Fibroblast of the aortic adventitia (primary cell): ENCODE measurements around the gene ZNF692. TPM values are rescaled to one million over a fixed set of nuclear protein-coding genes. Genes with fewer than 3 reads are reported as not detected.
A peak's percentile ranks its signal among the peaks of the same experiment; 100 is the strongest.

Source experiments
- DNase-seq: peaks from one replicate; pipeline ENCODE4 v3.0.0-alpha.2; 2010; ENCODE audit warnings: low read depth
- H3K4me3 ChIP-seq: 2 replicates; pipeline ENCODE4 v1.5.1; 2011; ENCODE audit warnings: low read depth, mild to moderate bottlenecking, control low read depth, low read length, moderate library complexity
- total RNA-seq: library from RNA; depleted of rRNA; stranded (reverse); fragments of >200 nt; gene quantifications from 2 replicates; pipeline ENCODE4 v1.2.3, GENCODE V29; 2012; ENCODE audit warnings: low replicate concordance
- TF ChIP-seq, protein P1 (sequence below): IDR thresholded peaks from 2 replicates; pipeline ENCODE4 v1.5.1; 2011; ENCODE audit warnings: mild to moderate bottlenecking, low read length, control low read depth, inconsistent platforms; ENCODE audit not compliant: insufficient read depth

The ZNF692 gene
- total RNA-seq, 1 donor: 8.9 TPM

DNA sequence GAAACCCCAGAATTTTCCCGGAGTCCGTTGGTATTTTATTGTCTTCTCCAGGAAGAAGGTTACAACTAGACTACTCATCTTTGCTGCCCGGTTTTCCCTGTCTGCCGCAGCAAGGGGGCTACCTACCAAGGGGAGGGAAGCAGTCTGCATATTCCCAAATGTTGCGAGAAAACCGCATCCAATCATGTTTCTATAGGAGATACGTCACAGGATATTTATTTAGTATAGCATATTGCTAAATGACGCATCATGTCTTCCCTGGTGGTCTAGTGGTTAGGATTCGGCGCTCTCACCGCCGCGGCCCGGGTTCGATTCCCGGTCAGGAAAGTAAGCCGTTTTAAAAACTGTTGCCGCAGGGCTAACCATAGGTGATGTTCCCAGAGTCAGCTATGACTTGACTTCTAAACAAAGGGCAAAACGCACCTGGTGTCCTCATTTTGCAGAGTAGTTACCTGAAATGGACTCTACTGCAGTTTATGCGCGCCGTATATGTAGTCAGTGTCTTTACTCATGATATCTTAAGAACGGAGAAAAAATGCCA, 15.2 kb upstream of the ZNF692 start:
- peak overlapping the region; percentile 86 for H3K4me3 ChIP-seq
- DNase-seq: no peak
- TF ChIP-seq, protein P1, sequence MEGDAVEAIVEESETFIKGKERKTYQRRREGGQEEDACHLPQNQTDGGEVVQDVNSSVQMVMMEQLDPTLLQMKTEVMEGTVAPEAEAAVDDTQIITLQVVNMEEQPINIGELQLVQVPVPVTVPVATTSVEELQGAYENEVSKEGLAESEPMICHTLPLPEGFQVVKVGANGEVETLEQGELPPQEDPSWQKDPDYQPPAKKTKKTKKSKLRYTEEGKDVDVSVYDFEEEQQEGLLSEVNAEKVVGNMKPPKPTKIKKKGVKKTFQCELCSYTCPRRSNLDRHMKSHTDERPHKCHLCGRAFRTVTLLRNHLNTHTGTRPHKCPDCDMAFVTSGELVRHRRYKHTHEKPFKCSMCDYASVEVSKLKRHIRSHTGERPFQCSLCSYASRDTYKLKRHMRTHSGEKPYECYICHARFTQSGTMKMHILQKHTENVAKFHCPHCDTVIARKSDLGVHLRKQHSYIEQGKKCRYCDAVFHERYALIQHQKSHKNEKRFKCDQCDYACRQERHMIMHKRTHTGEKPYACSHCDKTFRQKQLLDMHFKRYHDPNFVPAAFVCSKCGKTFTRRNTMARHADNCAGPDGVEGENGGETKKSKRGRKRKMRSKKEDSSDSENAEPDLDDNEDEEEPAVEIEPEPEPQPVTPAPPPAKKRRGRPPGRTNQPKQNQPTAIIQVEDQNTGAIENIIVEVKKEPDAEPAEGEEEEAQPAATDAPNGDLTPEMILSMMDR: no peak

DNA sequence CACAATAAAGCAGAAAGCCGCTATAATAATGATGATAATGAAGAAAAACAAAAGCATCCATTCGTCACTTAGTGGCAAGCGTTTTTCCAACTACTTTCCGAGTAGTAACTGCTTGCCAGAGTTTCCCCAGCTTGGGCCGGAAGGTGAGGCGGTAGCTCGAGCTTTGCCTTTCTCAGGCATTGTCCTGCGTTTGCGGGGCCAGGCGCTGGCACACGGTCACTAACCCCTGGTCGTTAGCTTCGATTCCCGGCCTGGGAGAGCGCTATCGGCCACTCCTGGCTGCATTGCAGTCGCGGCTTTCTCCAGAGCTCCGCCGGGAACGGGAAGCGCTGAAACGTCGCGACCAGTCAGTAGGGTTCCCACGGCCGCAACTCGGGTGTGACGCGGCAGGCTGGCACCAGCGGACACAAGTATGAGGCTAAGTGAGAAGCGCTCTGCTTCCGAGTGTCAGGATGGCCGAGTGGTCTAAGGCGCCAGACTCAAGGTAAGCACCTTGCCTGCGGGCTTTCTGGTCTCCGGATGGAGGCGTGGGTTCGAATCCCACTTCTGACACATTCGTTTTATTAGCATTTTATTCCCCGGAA, 14.6 kb upstream of the ZNF692 start:
- peak; percentile 98 for DNase-seq
- peak overlapping the region; percentile 86 for H3K4me3 ChIP-seq
- TF ChIP-seq, protein P1: no peak

DNA sequence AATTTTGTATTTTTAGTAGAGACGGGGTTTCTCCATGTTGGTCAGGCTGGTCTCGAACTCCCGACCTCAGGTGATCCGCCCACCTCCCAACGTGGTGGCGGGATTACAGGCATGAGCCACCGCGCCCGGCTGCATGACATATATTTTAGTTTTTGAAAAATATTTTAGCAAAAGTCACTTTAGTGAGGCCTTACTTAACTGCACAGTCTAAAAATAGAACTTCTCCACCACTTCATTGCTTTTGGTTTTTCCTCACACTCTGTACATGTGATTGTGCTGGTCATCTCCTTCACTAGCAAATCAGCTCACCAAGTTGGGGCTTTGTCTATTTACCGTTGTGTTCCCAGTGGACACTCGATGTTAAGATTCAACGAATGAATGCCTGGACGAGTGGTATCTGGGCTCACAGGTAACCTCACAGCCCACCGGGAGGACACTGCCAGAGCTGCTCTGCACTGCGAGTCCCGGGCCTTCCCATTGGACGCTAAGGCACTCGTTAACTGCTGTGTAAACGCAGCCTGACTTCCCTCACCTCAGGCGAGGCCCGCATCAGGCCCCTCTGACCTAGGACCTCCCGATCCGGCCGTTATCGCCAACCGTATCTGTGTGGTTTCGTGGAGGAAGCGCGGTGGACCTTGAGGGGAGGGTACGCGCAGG, 14.0 kb upstream of the ZNF692 start:
- H3K4me3 ChIP-seq: peak overlapping the region; percentile 86
- peak; percentile 67 for DNase-seq
- TF ChIP-seq, protein P1: no peak

DNA sequence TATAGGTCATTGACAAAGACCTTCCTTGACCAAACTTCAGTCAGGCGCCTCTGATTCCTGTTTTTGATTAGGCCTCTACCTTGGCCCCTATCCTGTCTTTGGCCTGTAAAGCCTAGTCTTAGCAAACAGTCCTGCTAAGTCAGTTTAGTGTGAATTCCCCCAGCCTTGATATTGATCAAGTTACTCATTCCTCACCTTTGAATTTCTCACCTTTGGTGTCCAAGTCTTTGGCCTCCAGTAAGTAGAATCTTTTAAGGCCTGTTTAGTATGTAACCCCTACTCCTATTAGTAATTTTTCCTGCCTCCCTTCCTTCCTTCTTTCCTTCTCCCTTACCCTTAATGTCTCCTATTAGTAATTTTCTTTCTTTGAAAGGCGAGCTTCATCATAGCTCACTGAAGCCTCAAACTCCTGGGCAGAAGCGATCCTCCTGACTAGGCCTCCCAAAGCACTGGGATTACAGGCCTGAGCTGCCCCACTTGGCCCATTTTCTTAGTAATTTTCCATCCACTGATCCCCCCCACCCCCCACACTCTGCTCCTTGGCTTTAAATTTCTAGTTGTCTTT, 13.0 kb upstream of the ZNF692 start:
- peak overlapping the region; percentile 17 for H3K4me3 ChIP-seq
- DNase-seq: no peak
- TF ChIP-seq, protein P1: no peak

DNA sequence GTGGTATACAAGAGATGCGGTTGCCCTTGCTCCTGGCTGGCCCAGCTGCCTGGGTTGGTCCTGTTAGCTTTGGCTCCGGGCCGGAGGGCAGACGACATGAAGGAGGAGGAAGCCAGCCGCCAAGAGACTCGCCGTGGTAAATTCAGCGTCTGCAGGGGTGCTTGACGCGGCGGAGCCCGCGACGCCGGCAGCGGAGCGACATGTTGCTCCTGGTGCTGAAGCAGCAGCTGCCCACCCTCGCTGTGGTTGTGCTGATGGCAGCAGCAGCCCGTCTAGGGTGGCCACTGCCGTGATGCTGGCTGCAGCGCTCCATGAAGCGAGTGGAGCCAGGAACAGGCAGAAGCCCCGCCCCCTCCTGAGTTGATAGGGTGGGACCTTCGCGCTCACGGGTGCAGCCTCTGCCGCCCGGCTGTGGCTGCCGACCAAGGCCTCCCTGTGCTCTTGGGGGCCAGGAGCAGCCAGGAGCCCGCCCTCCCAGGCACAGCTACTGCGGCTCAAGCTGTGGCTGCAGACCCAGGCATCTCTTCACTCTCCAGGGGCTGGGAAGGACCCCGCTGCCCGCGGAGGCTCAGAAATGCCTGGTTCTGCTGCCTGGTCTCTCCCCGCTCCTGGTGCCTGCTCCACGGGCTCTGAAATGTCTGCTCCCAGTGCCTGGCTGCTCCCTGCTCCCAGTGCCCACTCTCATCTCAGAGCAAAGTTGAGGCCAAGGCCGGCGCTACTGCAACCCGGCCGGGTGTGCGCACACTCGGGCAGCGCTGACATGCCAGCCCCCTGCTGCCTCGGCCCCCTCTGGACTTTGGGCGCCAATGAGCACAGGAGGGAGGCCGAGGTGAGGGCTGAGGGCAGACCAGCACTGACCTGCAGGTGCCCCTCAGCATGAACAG, 4.4 kb upstream of the ZNF692 start:
- peak; percentile 59 for DNase-seq
- TF ChIP-seq, protein P1: no peak

DNA sequence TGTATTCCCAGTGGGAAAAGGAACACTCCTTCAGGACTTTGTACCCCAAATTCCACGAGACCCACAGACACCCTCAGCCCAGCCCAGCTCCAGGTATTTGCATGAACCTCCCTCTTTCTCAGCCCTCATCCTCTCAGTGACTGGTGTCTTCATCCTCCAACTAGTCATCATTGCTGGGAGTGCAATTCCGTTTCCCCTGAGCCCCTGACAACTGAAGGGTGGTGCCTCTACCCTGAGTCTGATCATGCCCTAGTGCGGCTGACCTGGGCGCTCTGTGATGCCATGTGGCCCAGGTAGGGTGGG, 3.8 kb upstream of the ZNF692 start:
- TF ChIP-seq, protein P1: no peak
- DNase-seq: no peak
- peak overlapping the region; percentile 69 for H3K4me3 ChIP-seq

More for the DNA sequence above, 4.4 kb upstream of the ZNF692 start:
- H3K4me3 ChIP-seq: peak overlapping the region; percentile 69
